ENCODE measurements around the gene PHF19.

The PHF19 gene

DNA sequence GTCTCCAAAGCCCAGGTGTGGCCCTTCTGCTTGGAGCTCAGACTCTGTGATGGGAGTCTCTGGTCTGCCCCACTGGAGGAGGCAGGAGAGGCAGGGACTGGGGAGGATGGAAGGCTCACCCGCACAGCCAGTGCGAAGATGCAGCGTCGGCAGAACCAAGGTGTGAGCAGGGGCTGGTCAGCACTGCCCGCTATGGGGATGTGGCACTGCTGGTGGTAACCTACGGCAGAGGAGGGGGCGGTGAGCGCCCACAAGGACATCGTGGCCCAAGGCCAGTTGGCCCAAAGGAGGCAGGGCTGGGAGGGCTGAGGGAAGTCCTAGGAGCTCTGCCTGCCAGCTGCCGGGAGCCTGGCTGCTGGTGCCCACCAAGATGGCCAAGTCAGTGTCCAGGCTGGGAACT, 7.3 kb downstream of the PHF19 start:
- TF ChIP-seq CTCF (conservative IDR thresholded peaks at IDR 0.05; ENCODE audit: low read depth, low read length): no peak
- H3K4me3 ChIP-seq (ENCODE audit: low read length): no peak overlapping the region
- no peak for DNase-seq (ENCODE audit: low read depth)

DNA sequence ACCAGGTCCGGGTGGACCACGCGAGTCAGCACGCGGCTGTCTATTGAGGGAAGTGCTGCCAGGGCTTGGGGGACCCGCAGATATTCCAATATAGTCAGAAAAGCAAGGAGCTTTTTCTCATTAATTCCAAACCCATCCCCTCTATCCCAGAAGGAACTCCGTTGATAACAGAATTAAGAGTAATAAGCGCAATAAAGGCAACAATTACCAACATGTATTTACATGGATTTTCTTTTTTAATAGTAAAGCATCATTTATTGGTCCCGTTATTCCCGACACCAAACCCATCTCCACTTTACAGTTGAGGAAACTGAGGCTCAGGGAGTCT, 7.7 kb downstream of the PHF19 start:
- DNase-seq (ENCODE audit: low read depth): no peak
- no peak for TF ChIP-seq CTCF (conservative IDR thresholded peaks at IDR 0.05; ENCODE audit: low read depth, low read length)
- peak overlapping the region; percentile 69 for H3K4me3 ChIP-seq (ENCODE audit: low read length)

DNA sequence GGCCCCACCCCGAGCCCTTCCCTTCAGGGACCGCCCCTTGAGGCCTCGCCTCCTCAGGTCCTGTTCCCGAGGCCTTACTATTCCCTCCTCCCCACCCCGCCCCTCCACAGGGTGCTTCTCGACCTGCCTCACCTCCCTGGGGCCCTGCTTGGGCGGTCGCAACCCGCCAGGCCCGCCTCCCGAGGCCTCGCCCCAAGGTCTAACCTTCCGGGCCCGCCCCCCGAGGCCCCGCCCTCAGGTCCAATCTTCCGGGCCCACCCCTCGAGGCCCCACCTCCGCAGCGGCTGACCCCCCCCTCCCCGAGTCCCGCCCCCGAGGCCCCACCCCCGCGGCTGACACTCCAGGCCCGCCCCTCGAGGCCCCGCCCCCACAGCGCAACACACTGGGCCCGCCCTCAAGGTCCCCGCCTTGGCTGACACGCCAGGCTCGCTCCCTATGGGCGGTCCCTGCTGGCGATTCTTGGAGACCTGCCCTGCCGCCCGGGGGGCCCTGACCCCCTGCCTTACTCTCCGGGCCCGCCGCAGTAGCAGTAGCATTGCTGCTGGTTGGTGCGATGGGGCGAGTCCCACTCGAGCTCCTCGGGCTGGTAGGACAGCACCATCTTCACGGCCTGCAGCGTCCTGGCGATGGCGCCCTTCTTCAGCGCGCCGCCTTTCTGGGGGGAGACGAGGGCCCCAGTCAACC, 8.2 kb downstream of the PHF19 start:
- peak; percentile 86 for DNase-seq (ENCODE audit: low read depth)
- peak; percentile 55 for TF ChIP-seq CTCF (conservative IDR thresholded peaks at IDR 0.05; ENCODE audit: low read depth, low read length)
- H3K4me3 ChIP-seq (ENCODE audit: low read length): peak overlapping the region; percentile 69

DNA sequence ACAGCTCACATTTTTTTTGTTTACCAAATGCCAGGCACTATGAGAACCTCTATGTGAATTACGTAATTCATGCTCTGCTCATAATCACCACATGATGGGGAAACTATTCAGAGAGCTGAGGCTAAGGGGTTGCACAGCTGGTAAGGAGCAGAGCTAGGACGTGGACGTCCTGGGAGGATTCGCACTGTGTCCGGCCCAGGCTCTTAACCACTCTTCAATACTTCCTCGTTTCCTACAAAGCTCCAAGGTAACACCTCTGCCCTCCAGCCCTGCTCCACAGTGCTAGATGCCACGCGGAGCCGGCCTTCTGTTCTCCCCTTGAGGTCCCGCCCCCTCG, 8.7 kb downstream of the PHF19 start:
- H3K4me3 ChIP-seq (ENCODE audit: low read length): peak overlapping the region; percentile 39
- no peak for TF ChIP-seq CTCF (conservative IDR thresholded peaks at IDR 0.05; ENCODE audit: low read depth, low read length)
- DNase-seq (ENCODE audit: low read depth): peak; percentile 55

GRCh38 chr9:120867676-120868338, 9.2 kb downstream of the PHF19 start:
- peak overlapping the region; percentile 39 for H3K4me3 ChIP-seq (ENCODE audit: low read length)
- DNase-seq (ENCODE audit: low read depth): no peak
- no peak for TF ChIP-seq CTCF (conservative IDR thresholded peaks at IDR 0.05; ENCODE audit: low read depth, low read length)

- no peak overlapping the region for H3K4me3 ChIP-seq (ENCODE audit: low read length)
- DNase-seq (ENCODE audit: low read depth): no peak
Observed at GRCh38 chr9:120866651-120867050, 10.3 kb downstream of the PHF19 start.

More at GRCh38 chr9:120866651-120867050, 10.3 kb downstream of the PHF19 start:
- no peak for TF ChIP-seq CTCF (conservative IDR thresholded peaks at IDR 0.05; ENCODE audit: low read depth, low read length)
